CD4-positive, alpha-beta T cell treated with Interleukin-12 subunit alpha and Interleukin-12 subunit beta, for 1 hour (primary cell): ENCODE measurements around the gene ROCK2.

ENCODE experiments used
- DNase-seq: peaks from one replicate; pipeline ENCODE4 v3.0.0-alpha.2; 2020

ROCK2 gene

GRCh38 chr2:11366326-11366741 lies 21.9 kb upstream of the ROCK2 start:
- DNase-seq = no peak

GRCh38 chr2:11365096-11365879 lies 20.9 kb upstream of the ROCK2 start:
- no peak for DNase-seq

- no peak for DNase-seq
Measured at GRCh38 chr2:11364565-11364887, 20.1 kb upstream of the ROCK2 start.

GRCh38 chr2:11363868-11364564 lies 19.6 kb upstream of the ROCK2 start:
- DNase-seq = no peak

GRCh38 chr2:11359865-11360264 lies 15.4 kb upstream of the ROCK2 start:
- DNase-seq = no peak

- no peak for DNase-seq
Measured at GRCh38 chr2:11357428-11357972, 13.1 kb upstream of the ROCK2 start.

- DNase-seq = no peak
Measured at GRCh38 chr2:11356764-11357163, 12.3 kb upstream of the ROCK2 start.

- no peak for DNase-seq
Measured at GRCh38 chr2:11355194-11356053, 11.0 kb upstream of the ROCK2 start.

GRCh38 chr2:11354363-11355154 lies 10.1 kb upstream of the ROCK2 start:
- no peak for DNase-seq

- no peak for DNase-seq
Measured at GRCh38 chr2:11352781-11353537, 8.5 kb upstream of the ROCK2 start.

GRCh38 chr2:11348209-11348749 lies 3.8 kb upstream of the ROCK2 start:
- DNase-seq = no peak

- DNase-seq = no peak
Measured at GRCh38 chr2:11347403-11347959, 3.0 kb upstream of the ROCK2 start.

GRCh38 chr2:11346023-11346482 lies 1.6 kb upstream of the ROCK2 start:
- DNase-seq = no peak

- peak; percentile 12 for DNase-seq
Measured at GRCh38 chr2:11344956-11345677, 681 bp upstream of the ROCK2 start.

GRCh38 chr2:11343650-11344341 lies 640 bp downstream of the ROCK2 start:
- DNase-seq = peak; percentile 17

GRCh38 chr2:11343368-11343649 lies 1.1 kb downstream of the ROCK2 start:
- DNase-seq = no peak

GRCh38 chr2:11342551-11343367 lies 1.7 kb downstream of the ROCK2 start:
- DNase-seq = no peak

GRCh38 chr2:11340717-11341116 lies 3.7 kb downstream of the ROCK2 start:
- DNase-seq = no peak

GRCh38 chr2:11339508-11340083 lies 4.8 kb downstream of the ROCK2 start:
- DNase-seq = no peak
